ES-I3 (cell line): ENCODE measurements around the gene MTERF4.
"Not testable (repeated sequence)": the region's sequence is repeated elsewhere in the genome, so short reads cannot be mapped to it uniquely, and the experiment has no call there.

Source experiments
- H3K36me3 ChIP-seq: 2 replicates; pipeline ENCODE4 v1.6.1; 2013; ENCODE audit warnings: mild to moderate bottlenecking, low read length, control low read depth, moderate library complexity; ENCODE audit not compliant: insufficient read depth
- H3K4me1 ChIP-seq: 2 replicates; pipeline ENCODE4 v1.6.1; 2013; ENCODE audit warnings: mild to moderate bottlenecking, control low read depth, low read length; ENCODE audit not compliant: insufficient read depth
- H3K9ac ChIP-seq: 2 replicates; pipeline ENCODE4 v1.6.1; 2013; ENCODE audit warnings: low read depth, mild to moderate bottlenecking, low read length, moderate library complexity
- H3K9me3 ChIP-seq: 2 replicates; pipeline ENCODE4 v1.6.1; 2013; ENCODE audit warnings: mild to moderate bottlenecking, low read length, moderate library complexity; ENCODE audit not compliant: control insufficient read depth, insufficient read depth

Gene MTERF4

DNA sequence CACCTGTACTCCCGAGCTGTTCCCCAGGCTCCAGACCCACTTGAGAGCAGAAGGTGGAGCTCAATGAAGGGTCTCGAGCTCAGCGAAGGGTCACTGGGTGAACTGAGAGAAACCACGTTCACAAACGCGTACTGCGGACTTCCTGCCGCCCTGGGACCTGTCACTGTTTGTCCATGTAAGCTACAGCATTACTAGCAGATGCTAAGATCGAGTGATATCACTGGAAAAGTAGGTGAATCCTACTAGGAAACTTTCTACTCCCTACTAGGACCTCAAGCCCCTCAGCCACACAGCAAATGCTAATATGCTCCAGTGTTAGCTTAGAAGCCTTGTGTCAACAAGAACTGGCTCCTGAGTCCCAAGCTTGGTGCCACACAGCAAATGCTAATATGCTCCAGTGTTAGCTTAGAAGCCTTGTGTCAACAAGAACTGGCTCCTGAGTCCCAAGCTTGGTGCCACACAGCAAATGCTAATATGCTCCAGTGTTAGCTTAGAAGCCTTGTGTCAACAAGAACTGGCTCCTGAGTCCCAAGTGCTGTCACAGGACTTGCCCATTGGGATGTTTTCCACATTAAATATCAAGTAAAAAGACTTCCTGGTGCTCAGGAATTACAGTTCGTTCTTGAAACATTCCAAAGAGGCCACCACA, 8.8 kb downstream of the MTERF4 start:
- H3K9me3 ChIP-seq, H3K9ac ChIP-seq: not testable (repeated sequence)
- H3K4me1 ChIP-seq = peaks cover 15% of the 10 kb centered on the region
- H3K36me3 ChIP-seq = peaks cover 12% of the 10 kb centered on the region

DNA sequence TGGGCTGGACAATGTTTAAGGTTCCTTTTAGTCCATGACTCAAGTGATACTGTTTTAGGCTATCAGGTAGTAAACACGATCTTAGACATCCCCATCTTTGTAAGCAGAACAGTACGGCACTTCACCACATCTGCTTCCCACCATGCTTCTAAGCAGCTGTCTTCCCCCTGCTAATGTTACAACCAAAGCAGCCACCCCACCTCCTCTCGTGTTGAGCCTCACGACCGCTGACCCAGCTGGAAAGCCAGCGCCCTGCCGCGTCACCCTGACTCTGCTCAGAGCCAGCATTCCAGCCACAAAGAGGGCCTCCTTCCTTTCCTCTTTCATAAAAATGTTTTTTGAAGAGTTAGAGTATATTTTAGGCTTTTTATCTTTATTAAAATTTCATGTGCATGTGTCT, 9.4 kb downstream of the MTERF4 start:
- no peak overlapping the region for H3K9ac ChIP-seq
- H3K9me3 ChIP-seq = no peaks in the 10 kb centered on the region
- peaks cover 12% of the 10 kb centered on the region for H3K36me3 ChIP-seq
- H3K4me1 ChIP-seq = peaks cover 15% of the 10 kb centered on the region

DNA sequence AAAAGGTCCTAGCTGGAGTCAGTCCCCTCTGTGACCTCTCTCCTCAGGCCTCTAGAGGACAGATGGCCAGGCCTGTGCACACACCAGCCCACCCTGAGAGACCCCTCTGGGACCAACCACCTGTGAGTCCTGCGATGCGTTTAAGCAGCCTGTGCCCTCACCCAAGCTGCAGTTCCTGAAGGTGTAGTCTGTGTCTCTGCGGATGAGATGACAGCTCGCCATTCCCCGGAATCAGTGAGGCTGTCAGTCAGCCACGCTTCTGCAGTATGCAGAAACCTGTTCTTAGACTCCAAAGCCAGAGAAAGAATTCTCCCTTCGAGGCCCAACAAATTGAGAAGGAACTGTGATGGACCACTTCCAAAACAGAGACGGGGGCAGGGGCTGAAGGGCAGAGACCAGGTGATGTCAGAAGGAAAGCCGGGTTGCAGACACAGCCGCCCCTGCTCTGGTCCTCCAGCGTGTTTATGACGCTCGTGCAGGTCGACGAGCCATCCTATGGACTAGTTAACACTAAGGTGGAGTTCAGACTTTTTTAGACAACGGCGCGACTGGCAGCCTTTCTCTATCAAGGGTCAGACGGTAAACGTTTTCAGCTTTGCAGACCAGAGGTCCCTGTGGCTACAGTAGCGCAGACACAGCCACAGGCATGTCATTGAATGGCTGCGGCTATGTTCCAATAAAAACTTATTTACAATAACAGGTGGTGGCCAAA, 10.2 kb downstream of the MTERF4 start:
- Histone ChIP-seq H3K4me1 (peaks cover 15% of the 10 kb centered on the region), H3K9ac (no peak overlapping the region), H3K9me3 (no peaks in the 10 kb centered on the region), H3K36me3 (peaks cover 9% of the 10 kb centered on the region)

DNA sequence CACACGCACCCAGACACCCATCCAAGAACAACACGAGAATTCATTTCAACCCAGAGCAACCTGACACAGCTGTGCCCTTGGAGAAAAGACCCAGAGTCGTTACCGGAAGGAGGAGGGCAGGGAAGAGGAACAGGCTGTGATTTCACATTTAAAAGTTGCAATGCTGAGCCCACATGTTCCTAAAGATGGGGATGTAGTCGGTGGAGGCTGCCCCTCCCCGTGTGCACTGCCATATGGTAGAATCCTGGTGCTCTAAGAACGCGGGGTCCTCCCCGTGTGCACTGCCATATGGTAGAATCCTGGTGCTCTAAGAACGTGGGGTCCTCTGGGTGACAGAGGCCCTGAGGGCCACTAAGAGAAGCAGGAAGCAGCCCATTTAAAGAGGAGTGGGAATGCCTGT, 10.9 kb downstream of the MTERF4 start:
- peaks cover 15% of the 10 kb centered on the region for H3K4me1 ChIP-seq
- no peak overlapping the region for H3K9ac ChIP-seq
- H3K9me3 ChIP-seq = no peaks in the 10 kb centered on the region
- H3K36me3 ChIP-seq = peaks cover 9% of the 10 kb centered on the region

DNA sequence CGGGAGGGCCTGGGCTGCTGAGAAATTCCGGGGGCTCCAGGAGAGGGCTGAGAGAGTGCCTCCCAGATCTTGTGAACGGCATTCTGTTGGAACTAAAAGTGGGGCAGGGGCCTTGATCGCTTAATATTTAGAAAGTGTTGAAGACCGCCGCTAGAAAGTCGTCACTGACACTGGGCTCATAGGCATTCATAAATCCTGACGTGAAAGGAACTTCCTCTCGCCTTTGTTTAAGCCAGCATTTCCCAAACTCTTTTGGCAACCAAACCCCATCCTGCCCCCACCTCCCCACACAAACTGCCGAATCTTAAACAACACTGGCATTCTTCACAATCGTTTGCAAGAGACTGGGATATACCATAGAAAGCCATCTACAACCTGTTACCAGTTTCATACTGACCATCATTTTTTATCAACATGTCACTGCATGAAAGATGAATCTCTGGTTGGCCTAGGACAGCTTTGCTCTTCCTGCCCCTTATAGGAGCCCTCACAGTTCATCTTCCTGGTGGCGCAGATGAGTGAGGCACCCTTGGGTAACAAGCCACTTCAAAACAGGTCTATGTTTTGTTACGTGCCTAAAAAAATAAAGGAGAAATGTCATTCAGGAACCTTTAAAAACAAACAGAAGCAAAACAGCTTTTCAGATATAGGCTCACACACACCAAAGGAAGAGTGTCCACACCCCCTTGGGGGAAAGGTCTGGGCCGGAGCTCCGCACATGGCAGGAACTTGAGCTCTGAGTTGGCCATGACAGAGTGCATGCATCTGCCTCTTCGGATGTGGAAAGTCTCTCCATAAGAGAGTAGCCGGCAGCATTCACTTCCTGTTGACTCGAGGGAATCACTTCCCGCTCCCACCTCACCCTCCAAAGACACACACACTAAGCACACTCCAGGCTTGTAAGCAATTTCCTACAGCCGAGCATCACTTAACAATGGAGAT, 13.0 kb downstream of the MTERF4 start:
- Histone ChIP-seq H3K36me3 (peaks cover 8% of the 10 kb centered on the region), H3K9ac (no peak overlapping the region), H3K4me1 (peaks cover 5% of the 10 kb centered on the region), H3K9me3 (no peaks in the 10 kb centered on the region; the same call in 1 of the 2 replicates)

DNA sequence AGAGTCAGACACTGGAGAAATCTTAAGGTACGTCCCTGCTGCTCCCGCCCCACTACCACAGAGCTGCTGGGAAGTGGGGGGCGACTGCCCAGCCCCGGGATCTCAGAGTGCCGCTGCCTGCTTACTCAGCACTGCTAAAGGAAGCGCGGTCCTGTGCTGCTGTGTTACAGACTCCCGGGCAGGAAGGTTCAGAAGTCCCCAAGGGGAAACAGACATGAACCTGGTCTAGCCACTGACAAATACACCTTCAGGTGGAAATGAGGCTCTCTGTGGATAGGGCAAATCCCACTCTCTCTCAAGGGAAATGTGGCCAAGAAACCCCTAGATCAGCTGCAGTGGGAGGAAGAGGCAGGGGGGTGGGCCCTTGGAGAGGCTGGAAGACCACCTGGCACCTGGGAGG, 13.7 kb downstream of the MTERF4 start:
- peaks cover 4% of the 10 kb centered on the region for H3K36me3 ChIP-seq
- H3K4me1 ChIP-seq = no peaks in the 10 kb centered on the region; the same call in 1 of the 2 replicates
- no peaks in the 10 kb centered on the region; the same call in 1 of the 2 replicates for H3K9me3 ChIP-seq
- H3K9ac ChIP-seq = 0 out of 2 replicates have a peak overlapping the region, but pooled peaks have one; percentile 3

DNA sequence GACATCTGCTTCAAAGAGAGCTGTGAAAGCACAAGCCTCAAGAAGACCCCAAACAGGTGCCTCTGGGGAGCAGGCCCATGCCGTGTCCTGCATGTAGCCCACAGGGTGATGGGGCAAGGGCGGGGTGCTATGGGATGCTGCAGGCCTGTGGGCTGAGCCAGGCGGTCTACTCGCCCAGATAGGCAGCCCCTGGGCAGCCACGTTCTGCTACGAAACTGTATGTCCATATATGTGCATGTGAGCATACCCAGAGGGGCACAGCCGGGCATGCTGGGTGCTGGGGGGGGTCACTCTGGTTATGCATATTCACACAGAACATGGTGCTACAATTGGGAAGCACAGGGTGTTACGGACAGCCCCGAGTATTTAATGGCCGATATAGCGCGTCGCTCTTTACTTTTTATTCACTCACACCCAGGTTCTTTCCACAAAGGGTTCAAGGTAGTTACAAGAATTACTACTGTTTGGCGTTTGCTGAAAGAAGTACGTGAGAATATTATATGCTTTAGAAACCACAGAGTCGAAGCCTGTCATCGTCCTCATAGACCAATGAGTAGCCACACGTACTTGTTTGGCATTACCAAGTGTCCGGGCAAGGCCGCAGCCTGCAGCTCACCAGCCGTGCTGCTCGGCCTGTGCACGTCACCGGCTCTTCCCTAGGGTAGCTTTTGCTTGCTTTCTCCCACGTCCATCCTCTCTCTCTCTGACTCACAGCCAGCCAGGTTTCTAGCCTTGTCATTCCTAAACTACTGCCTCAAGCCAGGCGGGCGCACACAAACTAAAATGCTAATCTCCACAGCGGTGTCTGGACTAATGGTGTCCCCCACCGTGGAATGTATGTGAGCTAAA, 14.4 kb downstream of the MTERF4 start:
- Histone ChIP-seq H3K9me3 (no peaks in the 10 kb centered on the region; the same call in 1 of the 2 replicates), H3K9ac (no peak overlapping the region), H3K4me1 (no peaks in the 10 kb centered on the region; the same call in 1 of the 2 replicates), H3K36me3 (no peaks in the 10 kb centered on the region; the same call in none of the 2 replicates)

DNA sequence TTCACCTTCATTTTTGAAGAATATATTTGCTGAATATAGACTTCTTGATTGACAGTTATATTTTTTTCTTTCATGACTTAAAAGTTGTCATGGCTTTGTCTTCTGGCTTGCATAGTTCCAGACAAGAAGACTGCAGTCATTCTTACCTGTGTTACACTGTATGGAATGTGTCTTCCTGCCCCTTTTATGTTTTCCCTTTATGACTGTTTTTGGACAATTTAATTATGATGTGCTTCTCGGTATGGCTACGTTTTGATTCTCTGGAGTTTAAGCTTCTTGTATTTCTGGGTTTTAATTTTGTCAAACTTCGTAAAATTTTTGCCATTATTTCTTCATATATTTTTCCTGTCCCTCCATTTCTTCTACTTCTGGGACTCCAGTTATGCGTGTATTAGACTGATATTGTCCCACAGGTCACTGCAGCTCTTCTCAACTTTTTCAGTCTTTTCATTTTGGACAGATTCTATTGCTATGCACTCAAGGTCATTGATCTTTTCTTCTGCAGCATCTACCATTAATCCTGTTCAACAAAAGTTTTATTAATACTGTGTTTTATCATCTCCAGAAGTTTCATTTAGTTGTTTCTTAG, 17.1 kb downstream of the MTERF4 start:
- Histone ChIP-seq H3K9ac (no peak overlapping the region), H3K4me1 (no peaks in the 10 kb centered on the region; the same call in 1 of the 2 replicates)

DNA sequence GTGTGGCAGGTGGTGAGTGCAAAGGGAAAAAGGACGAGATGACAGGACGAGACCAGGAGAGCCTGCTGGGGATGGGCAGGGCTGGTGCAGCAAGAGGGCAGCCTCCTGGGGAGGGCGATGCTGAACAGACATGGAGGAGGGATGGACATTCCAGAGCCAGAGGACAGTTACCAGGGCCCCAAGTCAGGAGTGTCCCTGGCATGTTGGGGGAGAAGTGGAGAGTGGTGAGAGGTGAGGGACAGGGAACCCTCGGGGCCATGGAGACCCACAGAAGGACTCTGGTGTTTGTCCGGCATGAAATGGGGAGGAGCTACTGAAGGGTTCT, 19.0 kb downstream of the MTERF4 start:
- Histone ChIP-seq H3K4me1 (no peaks in the 10 kb centered on the region; the same call in 1 of the 2 replicates), H3K9ac (no peak overlapping the region), H3K36me3 (no peaks in the 10 kb centered on the region)

More for the DNA sequence above, 17.1 kb downstream of the MTERF4 start:
- no peaks in the 10 kb centered on the region; the same call in 1 of the 2 replicates for H3K36me3 ChIP-seq
- no peaks in the 10 kb centered on the region; the same call in 1 of the 2 replicates for H3K9me3 ChIP-seq

DNA sequence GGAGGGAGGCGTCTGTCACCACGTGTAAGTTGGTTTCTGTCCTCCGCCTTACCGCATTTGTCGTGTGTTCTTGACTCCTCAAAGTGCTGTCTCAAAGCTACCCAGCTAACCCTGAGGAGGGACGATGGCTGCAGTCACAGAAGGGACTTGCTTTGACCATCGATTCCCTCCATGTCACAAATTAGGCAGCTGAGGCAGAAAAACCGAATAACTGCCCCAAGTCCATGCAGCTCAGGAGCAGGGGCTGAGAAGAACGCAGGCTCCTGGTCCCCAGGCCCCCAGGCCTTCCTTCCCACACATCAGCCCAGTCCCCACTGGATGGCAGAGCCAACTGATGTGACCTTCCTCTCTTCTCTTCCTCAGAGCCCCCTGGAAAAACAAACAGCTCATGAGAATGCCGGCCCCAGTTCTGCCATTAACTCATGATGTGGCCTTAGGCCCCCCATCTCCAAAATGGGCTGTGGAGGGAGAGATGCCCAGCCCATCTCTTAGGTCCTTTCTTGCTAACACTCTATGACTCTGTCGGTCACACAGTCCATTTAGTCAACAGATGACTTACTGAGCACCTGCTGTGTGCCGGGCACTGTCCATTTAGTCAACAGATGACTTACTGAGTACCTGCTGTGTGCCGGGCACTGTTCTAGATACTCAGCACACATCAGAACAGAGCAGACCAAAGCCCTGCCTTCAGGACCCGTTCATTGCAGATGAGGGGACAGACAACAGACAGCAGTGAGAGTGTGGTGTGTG, 19.6 kb downstream of the MTERF4 start:
- Histone ChIP-seq H3K9ac (no peak overlapping the region), H3K9me3 (no peaks in the 10 kb centered on the region; the same call in 1 of the 2 replicates), H3K36me3 (no peaks in the 10 kb centered on the region)

More for the DNA sequence above, 19.0 kb downstream of the MTERF4 start:
- H3K9me3 ChIP-seq = no peaks in the 10 kb centered on the region; the same call in 1 of the 2 replicates

DNA sequence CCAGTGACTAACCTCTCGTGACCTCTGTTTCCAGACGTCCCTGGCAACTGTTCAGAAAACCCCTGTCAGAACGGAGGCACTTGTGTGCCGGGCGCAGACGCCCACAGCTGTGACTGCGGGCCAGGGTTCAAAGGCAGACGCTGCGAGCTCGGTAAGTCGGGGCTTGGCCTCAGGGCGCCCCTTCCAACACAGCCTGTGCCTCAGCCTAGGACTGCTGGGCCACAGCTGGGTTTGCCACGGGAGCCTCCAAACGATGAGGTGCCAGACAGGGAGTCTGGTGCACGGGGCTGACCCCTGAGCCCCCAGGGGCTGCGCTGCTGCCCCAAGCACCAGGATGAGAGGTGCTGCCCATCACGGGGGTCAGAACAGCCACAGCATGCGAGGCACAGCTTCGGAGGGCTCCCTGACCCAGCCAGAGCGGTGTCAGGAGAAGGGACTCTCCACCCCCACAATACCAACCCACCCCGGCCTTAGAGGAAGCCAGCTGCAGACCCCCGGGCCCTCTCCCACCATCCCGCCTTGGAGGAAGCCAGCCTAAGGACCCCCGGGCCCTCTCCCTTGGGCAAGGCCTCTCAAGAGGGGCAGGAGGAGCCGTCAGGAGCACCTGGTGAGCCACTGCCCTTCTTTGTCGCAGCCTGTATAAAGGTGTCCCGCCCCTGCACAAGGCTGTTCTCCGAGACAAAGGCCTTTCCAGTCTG, 20.3 kb downstream of the MTERF4 start:
- Histone ChIP-seq H3K4me1 (no peaks in the 10 kb centered on the region), H3K9ac (no peak overlapping the region)

More for the DNA sequence above, 19.6 kb downstream of the MTERF4 start:
- H3K4me1 ChIP-seq = no peaks in the 10 kb centered on the region

DNA sequence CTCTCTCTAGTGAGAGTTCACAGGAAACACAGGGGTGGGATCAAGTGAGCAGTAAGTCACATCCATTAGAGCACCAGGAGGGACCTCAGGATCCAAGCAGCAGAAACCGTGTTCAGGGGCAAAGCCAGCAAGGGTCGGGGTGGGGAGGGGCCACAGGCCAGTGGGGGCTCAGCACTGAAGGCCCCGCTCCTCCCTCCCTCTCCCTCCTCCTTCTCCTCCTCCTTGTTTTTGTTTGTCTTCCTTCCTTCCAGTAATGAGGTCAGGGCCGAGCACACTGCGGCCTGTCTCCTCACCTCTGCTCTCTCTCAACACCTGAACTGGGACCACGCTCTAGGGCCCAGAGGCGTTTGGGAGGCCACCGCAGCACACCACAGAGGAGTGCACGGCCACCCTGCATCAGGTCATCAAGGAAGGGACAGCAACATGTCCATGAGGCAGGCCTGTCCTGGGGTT, 20.9 kb downstream of the MTERF4 start:
- Histone ChIP-seq H3K9ac (no peak overlapping the region), H3K4me1 (no peaks in the 10 kb centered on the region), H3K9me3 (no peaks in the 10 kb centered on the region; the same call in 1 of the 2 replicates), H3K36me3 (no peaks in the 10 kb centered on the region)

More for the DNA sequence above, 20.3 kb downstream of the MTERF4 start:
- no peaks in the 10 kb centered on the region for H3K36me3 ChIP-seq
- no peaks in the 10 kb centered on the region; the same call in 1 of the 2 replicates for H3K9me3 ChIP-seq
